C1 segment of cervical spinal cord (tissue), 14 donors: ENCODE results near the gene CBARP.
"Not testable (repeated sequence)": the region's sequence is repeated elsewhere in the genome, so short reads cannot be mapped to it uniquely, and the experiment has no call there.

Source experiments
- DNase-seq, 14 donors: peaks; one replicate each; lab custom pipeline; 2025; lab: John Stamatoyannopoulos, UW

CBARP gene

DNA sequence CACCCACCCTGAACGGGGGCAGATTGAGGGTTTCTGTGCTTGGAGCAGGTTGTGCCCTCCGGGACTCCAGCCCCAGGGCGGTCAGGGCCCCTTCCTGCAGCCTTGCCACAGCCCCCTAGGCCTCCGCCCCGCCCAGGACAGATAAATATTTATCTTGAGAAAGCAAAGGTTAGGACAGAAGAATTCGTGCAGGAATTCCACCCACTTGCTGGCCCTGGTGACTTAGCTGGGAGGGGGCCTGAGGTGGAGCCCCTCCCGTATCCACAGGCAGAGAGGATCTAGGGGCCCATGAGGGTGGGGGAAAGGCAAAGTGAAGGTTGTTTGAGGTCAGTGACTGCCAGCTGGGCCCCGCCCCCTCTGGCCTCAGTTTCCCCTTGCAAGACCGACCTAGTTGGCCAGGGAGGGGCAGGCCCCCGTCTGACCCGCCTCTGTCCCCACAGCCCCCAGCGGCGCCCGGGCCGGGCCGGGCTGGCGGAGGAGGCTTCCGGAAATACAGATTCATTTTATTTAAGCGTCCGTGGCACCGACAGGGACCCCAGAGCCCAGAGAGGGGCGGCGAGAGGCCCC is 15.8 kb upstream of the CBARP start:
- no peak for DNase-seq

- peak; percentile 80 to 99 (median 91) for DNase-seq
Measured at GRCh38 chr19:1252821-1253513, 15.2 kb upstream of the CBARP start.

DNA sequence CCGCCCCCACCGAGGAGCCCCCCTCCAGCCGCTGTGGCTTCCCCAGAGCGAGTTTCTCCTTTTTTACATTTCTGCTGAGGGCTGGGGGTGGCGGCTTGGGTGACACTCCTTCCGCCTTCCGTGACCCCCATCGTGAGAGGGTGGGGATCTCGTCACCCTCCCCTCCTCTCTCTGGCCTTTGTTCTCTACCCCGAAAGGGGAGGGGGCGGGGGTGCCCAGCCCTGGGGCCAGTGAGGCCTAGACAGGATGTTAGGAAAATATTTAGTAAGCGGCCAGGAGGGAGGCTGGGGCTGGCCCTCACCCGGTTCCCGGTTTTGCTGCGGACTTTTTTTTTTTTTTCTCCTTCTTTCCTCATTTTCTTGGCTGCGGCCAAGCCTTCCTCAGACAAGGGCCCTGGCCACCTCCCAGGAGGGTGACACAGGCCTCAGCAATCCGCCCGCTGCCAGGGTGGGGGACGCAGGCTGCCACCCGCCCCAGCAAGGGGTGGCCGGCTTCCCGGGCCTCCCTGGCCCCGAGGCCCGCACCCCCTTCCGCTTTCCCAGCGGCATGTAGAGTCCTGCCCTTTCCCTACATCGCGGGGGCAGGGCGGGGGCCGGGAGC is 14.5 kb upstream of the CBARP start:
- DNase-seq, result peak in 13 of 14 donors; percentile 75 to 99 (median 92)

DNA sequence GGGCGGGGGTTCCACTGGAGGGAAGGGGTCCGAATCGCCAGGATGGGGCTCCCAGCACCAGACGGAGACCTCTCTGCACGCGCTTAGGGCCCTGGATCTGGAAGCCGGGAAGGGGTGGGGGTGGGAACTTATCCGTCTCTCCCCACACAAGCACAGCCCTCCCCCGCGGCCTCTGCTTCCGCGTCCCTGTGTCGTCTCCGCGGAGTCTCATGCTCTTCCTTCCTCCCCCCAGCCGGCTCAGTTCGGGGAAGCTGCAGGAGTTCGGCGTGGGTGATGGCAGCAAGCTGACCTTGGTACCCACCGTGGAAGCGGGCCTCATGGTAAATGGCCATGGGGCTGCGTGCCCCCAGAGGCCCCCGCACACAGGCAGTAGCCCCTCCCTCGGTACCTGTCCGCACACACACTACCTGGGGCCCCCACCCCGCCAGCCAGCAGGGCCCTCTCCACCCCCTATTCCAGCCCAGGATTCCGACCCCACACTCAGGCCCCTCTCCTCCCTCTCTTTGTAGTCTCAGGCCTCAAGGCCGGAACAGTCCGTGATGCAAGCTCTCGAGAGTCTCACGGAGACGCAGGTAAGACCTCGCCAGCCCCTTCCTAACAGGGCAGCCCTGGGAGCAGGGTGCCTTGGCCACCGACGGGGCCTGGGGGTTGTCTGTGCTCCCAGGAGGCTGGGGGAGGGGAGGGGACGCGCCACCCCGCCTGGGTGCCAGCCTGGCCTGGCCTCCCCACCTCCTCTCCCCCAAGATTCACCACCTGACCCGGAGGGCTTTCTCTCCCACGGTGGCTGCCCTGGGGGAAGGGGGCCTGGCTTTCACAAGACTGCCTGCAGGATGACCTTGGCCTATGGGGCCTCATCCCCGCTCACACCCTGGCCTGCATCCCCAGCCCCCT is 13.8 kb upstream of the CBARP start:
- peak in 11 of 14 donors; percentile 54 to 83 (median 67) for DNase-seq

DNA sequence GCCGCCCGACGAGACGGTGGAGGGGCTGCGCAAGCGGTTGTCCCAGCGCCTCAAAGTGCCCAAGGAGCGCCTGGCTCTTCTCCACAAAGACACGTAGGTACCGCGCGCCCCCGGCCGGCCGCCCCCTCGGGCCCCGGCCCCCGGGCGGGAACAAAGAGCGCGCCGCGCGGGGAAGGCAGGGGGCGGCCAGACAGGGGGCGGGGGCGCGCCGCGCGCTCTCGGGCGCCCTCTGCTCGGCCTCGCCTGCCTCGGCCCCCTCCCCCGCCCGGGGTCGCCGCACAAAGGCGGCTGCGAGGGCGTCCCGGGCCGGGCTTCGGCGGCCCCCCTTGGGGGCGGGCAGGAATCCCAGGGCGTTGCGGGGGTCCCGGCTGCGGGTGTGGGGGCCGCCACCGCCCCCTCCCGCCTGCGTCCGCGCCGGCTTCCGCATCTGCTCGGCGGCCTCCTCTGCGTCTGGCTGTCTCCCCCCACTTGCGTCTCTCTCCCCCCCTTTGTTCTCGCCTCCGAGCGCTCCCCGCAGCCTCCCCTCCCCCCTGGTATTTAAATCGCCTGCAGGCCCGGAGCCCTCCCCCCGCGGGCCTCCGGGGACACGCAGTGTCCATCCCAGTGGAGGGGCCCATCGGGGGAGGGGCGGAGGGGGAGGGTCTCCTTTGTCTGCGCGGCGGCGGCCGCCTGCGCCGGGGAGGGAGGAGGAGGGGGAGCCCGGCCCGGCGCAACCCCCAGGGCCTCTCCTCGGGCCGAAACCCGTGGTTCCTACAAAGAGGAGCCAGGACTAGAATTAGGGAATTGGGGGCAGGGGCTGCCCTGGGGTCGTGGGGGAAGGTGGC is 12.8 kb upstream of the CBARP start:
- DNase-seq, result peak in 12 of 14 donors; percentile 23 to 75 (median 54)

DNA sequence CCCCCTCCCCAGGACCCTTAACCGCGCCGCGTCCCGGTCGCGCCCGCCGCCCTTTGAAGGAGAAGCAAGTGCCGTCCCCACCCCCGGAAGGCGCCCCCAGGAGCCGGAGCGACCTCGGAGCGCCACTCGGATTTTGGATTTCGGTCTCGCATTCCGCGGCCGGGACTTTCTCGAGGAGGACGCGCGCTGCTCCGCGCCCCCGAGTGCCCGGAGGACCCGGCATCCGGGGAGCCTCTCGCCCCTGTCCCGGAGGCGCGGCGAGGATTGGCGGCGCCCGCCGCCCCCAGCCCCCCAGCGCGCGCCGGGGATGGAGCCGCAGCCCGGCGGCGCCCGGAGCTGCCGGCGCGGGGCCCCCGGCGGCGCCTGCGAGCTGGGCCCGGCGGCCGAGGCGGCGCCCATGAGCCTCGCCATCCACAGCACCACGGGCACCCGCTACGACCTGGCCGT is 12.2 kb upstream of the CBARP start:
- DNase-seq, result no peak

DNA sequence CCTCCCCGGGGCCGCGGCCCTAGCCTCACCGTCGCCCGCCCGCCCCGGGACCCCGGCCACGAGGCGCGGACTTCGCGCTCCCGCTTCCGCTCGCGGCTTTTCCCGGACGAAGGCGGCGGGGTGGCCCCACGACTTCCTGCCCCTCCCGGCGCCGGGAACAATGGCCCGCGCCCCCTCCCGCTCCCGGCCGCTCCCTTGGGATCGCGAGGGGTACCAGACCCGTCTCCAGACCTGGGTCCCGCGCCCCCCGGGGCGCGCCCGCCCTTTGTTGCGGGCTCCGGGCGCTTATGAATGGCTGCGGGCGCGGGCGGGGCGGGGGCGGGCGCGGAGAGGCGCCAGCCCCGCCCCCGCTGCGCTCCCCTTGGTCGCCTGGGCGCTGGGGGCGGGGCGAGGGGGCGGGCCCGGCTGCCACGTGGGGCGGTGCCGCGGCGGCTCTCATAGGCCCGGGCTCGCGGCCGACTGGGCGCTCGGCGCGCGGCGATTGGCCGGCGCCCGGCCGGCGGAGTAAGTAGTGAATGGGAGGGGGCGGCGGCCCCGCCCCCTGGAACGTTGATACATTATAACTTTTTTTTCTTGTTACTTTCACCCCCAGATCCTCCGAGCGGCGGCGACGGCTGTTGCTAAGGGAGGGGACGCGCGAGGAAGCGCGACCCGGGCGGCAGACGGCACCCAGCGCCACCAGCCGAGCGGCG is 11.6 kb upstream of the CBARP start:
- DNase-seq, result peak in 13 of 14 donors; percentile 41 to 95 (median 88)

GRCh38 chr19:1248786-1249297 is 11.0 kb upstream of the CBARP start:
- DNase-seq, result peak in 13 of 14 donors; percentile 27 to 91 (median 81)

DNA sequence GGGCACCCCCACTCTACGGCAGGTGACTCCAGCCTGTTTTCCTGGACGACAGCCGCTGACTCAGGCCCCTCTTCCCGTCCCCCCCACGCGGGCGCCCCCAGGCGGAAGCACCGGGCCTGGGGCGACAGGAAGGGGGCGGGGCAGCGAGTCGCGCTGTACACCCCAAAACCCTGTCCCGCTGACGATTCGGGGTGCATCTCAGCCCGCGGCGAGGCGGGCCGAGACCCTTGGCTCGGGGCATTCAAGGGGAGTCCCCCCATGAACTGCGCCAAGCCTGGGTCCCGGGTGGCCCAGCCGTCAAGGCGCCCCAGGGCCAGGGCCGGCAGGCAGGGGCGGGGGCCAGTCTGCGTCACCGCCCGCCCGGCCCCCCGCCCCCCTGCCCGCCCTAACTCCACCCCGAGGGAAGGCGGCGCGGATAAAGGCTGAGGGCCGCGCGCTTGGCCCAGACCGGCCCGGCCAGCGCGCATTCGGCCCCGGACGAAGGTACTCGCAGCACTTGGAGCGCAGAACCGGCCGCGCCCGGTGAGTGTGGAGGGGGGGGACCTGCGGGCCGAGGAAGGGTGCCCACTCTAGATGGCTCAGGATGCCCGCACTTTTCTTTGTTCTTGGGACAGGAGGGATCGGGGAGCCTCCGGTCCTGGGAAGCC is 10.5 kb upstream of the CBARP start, which contains the start of gene MIDN:
Gene MIDN (plus strand): TSS at position 445 of the 647 bp plus-strand sequence. CDS start 1,714 bp downstream, outside the sequence.
- DNase-seq, result peak in 12 of 14 donors; percentile 57 to 91 (median 80)

- DNase-seq, result no peak
Measured at GRCh38 chr19:1247748-1248138, 9.9 kb upstream of the CBARP start.

GRCh38 chr19:1246265-1247087 is 8.7 kb upstream of the CBARP start:
- not testable (repeated sequence) for DNase-seq

GRCh38 chr19:1245494-1246264 is 7.9 kb upstream of the CBARP start:
- DNase-seq, result peak in 4 of 14 donors; percentile 28 to 51 (median 30)

DNA sequence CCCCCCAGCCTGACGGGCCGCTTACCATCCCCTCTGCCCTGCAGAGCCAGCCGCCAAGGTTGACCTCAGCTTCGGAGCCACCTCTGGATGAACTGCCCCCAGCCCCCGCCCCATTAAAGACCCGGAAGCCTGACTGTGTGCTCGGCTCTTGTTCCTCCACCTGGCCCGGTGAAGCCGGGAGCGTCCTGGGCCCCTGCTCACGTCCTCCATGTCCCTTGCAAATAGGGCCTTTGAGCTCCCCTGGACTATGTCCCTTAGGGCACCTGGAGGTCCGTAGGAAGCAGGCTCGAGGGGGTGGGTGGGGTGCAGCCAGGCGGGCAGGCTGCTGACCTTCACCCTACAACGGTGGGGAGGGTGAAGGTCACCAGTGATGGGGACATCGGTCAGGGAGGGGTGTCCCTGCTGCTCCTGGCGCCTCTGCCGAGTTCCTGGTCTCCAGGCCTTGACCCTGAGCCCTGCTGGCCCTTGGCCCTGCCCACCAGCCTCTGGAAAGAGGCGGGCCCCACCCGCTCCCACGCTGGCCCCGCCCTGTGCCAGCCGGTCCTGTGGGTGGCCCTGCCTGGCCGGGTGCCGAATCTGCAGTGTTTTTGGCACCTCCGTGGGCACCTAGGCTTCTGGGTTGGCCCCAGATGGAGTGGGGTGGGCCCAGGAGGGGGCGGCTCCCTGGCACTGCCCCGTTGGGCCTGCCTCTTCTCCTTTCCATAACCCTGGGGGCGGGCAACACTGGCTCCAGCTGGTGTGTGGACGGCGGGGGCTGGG is 7.1 kb upstream of the CBARP start:
- DNase-seq, result peak in 5 of 14 donors; percentile 32 to 54 (median 48)

DNA sequence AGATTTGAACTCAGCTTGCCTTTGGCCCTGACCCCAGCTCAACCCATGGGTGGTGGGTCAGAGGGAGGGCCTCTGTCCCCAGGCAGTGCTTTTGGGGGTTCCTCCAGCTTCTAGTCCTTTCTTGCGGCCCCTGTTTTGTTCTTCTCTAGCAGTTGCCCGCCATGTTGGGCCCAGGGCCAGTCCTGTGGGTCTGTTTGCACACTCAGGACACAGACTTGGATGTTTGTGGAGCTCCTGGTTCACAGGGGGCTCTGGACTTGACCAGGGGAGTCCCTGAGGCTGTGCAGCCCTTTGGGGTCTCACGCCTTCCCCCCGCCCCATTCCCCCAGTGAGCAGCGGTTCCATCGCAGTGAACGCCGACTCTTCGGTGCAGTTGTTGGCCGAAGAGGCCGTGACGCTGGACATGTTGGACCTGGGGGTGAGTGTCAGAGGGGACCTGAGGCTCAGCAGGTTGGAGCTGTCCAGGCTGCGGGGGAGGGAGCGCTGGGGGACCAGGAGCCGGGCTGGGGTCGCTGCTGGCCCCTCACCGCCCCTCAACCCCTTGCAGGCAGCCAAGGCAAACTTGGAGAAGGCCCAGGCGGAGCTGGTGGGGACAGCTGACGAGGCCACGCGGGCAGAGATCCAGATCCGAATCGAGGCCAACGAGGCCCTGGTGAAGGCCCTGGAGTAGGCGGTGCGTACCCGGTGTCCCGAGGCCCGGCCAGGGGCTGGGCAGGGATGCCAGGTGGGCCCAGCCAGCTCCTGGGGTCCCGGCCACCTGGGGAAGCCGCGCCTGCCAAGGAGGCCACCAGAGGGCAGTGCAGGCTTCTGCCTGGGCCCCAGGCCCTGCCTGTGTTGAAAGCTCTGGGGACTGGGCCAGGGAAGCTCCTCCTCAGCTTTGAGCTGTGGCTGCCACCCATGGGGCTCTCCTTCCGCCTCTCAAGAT is 6.2 kb upstream of the CBARP start:
- peak in 12 of 14 donors; percentile 56 to 87 (median 78) for DNase-seq

GRCh38 chr19:1241417-1242095 is 3.8 kb upstream of the CBARP start, which contains the start of gene ATP5F1D:
ATP5F1D (plus strand) TSS chr19:1241751; CDS start chr19:1241851, 100 bp downstream.
- DNase-seq, result peak; percentile 27 to 92 (median 88)
